Dendritic cell treated with granulocyte-macrophage colony-stimulating factor and Interleukin-4, amounts not matched to agents 40 ng/mL and 50 ng/mL, for 4 days (primary cell): ENCODE results near the gene NKX2-1.
"Not testable (repeated sequence)": the region's sequence is repeated elsewhere in the genome, so short reads cannot be mapped to it uniquely, and the experiment has no call there.

Experiments used
- H3K27ac Mint-ChIP-seq: one replicate; pipeline ENCODE4 v1.8.0; 2022; ENCODE audit warnings: mild to moderate bottlenecking, mixed read lengths
- H3K27me3 Mint-ChIP-seq: one replicate; pipeline ENCODE4 v1.8.0; 2022; ENCODE audit warnings: mild to moderate bottlenecking, mixed read lengths
- H3K36me3 Mint-ChIP-seq: one replicate; pipeline ENCODE4 v1.8.0; 2022; ENCODE audit warnings: low read depth, mixed read lengths
- H3K4me1 Mint-ChIP-seq: one replicate; pipeline ENCODE4 v1.8.0; 2022; ENCODE audit warnings: low read depth, mixed read lengths
- H3K4me3 Mint-ChIP-seq: one replicate; pipeline ENCODE4 v1.8.0; 2022; ENCODE audit warnings: mild to moderate bottlenecking, moderate library complexity, mixed read lengths
- H3K9me3 Mint-ChIP-seq: one replicate; pipeline ENCODE4 v1.8.0; 2022; ENCODE audit warnings: mixed read lengths
- intact Hi-C: fragments of 100-400 bp; cut with micrococcal nuclease; formaldehyde crosslinking; loops from one replicate; pipeline ENCODE4 v1.15.0; 2022

Gene NKX2-1

DNA sequence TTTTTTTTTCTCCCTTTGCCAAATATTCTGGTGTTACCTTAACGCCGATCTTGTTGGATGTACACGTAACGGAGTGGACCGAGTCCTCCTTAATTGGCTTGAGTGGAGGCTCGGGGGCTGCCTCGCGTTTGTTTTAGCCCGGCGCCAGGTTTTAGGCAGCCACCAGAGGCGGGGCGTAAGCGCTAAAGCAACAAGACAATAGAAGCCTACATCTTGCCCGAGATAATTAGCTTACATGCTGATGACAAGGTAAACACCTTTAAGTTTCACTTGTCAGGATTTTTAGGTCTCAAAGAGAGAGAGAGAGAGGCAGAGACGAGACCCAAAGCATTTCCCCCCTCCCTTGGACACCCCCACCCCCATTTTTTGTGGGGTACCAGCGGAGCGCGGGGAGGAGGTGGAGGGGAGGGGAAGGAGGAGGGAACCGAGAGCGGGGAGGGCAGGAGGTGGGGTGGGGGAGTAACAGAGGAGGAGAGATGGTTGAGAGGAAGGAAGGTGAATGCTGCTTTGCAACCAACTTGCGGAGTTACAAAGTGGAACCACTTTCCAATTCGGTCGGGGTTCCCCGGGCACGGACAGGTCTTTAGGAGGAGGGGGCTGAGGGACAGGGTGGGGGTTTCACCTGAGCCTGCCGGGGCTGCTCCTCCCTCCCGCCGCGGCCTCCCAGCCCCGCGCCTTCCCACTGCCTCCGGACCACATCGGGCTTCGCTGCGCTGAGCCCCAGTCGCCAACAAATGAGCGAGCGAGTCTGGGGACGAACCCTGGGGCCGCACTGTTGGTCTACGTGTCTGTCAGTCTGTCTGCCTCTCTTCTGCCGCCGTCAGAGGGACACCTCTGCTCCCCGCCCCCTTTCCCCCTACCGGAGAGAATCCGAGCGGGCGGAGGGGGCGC lies at the start of gene NKX2-1:
NKX2-1 (minus strand) TSS at position 802 of the 891 bp plus-strand sequence; CDS start at position 699, 103 bp downstream.
- Mint-ChIP-seq H3K4me1 (no peaks in the 10 kb centered on the region), H3K9me3 (no peaks in the 10 kb centered on the region), H3K4me3 (no peak within 1 kb of the TSS), H3K36me3 (no peaks in the 10 kb centered on the region), H3K27ac (no peak within 1 kb of the TSS), H3K27me3 (peaks cover 96% of the 10 kb centered on the region)
- intact Hi-C loops = no loop called here

DNA sequence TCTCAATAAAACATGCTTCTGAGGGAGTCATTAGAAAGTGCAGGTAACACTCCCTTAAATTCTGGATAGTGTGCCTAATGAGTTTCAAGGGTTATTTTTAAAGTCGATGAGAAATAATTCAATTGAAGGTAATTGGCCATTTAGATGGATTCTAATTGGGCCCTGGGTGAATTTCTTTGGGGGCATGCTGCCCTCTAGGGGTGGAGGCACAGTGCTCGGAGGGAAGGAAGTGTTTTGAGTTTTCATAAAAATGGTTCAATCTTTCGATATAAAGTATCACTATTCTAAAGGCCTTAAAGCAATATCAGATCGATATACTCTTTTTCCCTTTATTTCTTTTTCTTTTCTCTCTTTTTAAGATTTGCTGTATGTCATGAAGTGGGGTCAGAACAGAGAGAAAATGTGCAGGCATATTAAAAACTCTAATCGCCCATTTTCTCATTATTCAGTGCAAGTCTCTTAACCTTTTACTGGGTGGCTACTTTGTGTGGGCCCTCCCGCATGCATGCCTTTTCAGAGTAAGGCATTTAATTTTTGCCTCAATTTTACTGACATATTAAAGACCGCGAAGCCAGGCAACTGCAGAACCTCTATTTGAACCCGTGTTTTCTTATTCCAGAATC lies 36.9 kb upstream of the NKX2-1 start:
- Mint-ChIP-seq H3K9me3 (no peaks in the 10 kb centered on the region), H3K4me3 (no peak overlapping the region)

DNA sequence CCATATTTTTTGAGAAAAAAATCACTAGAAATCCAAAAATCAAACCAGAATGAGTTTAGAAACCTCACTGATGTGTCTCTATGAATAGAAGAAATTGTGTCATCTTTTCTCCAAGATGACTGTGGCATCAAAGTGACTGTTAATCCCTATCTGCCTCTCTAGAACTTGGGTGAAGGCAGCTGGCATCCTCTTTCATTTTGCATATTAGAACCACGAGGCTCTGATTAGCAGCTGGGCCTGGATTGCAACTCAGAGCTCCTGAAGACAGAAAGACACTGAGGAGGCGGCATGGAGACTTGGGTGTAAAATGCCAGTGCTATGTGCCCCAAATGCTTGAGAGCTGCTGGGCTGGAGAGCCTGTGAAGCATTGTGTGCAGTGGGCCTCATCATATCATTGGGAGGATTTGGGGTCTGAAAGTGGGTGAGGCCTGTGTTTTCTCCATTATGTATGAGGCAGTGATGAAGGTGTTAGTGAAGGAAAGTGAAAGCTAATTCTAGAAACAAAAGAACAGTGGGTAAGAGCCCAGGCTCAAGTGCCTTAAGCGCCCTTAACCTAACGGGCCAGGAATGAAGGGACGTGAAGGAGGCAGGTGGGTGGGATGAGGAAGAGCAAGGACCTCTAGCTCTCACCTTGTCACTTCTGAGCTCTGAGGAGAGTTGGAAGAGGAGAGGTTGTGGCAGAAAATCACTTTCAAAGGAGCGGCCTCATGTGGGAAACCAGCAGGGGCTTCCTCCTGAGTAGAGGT lies 36.1 kb upstream of the NKX2-1 start:
- H3K4me3 Mint-ChIP-seq = no peak overlapping the region
- H3K27ac Mint-ChIP-seq = no peak overlapping the region
- no peaks in the 10 kb centered on the region for H3K4me1 Mint-ChIP-seq
- intact Hi-C loops = loop anchor here (5.0 to 10.0 kb wide), 2 partner anchors 349 to 681 kb away; no protein-coding TSS in a partner anchor
- no peaks in the 10 kb centered on the region for H3K9me3 Mint-ChIP-seq
- peaks cover 4% of the 10 kb centered on the region for H3K27me3 Mint-ChIP-seq
- no peaks in the 10 kb centered on the region for H3K36me3 Mint-ChIP-seq

More for the DNA sequence above, 36.9 kb upstream of the NKX2-1 start:
- Mint-ChIP-seq H3K36me3 (no peaks in the 10 kb centered on the region), H3K27ac (no peak overlapping the region), H3K27me3 (peaks cover 4% of the 10 kb centered on the region), H3K4me1 (no peaks in the 10 kb centered on the region)
- intact Hi-C loops = loop anchor here (5.0 to 10.0 kb wide), 2 partner anchors 350 to 682 kb away; no protein-coding TSS in a partner anchor

DNA sequence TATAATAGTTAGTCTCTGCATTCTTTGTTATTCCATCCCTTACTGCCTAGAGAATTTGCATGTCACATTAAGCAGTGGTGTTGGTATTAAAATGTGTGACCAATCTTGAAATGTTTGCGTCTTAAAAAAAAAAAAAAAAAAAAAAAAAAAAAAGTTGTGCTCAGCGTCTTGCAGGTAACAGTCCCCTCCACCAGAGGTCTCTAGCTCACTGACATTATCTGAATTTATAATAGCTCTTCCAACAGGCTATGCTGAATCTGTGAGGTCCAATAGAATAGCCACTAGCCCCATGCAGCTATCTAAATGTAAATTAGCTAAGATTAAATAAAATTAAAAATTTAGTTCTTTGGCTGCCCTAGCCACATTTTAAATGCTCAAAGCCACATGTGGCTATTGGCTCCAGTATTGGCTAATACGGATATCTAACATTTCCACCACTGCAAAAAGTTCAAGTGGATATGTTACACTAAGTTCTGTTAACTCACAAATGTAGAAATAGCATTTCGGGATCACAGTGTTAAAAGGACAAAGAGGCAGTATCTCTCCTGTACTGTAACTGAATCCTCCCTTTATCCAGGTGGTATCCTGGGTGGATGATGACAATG lies 33.7 kb upstream of the NKX2-1 start:
- intact Hi-C loops = loop anchor here (10.0 kb wide), 1 partner anchor 679 kb away; no protein-coding TSS in a partner anchor
- Mint-ChIP-seq H3K9me3 (no peaks in the 10 kb centered on the region), H3K27ac (no peak overlapping the region), H3K36me3 (no peaks in the 10 kb centered on the region), H3K4me3 (no peak overlapping the region), H3K27me3 (peaks cover 5% of the 10 kb centered on the region), H3K4me1 (no peaks in the 10 kb centered on the region)

GRCh38 chr14:36550899-36551298 lies 30.9 kb upstream of the NKX2-1 start:
- H3K9me3 Mint-ChIP-seq = no peaks in the 10 kb centered on the region
- H3K36me3 Mint-ChIP-seq = no peaks in the 10 kb centered on the region
- no peaks in the 10 kb centered on the region for H3K4me1 Mint-ChIP-seq
- no peak overlapping the region for H3K4me3 Mint-ChIP-seq
- intact Hi-C loops = loop anchor here (10.0 kb wide), 1 partner anchor 676 kb away; no protein-coding TSS in a partner anchor
- H3K27ac Mint-ChIP-seq = no peak overlapping the region
- H3K27me3 Mint-ChIP-seq = peaks cover 5% of the 10 kb centered on the region

DNA sequence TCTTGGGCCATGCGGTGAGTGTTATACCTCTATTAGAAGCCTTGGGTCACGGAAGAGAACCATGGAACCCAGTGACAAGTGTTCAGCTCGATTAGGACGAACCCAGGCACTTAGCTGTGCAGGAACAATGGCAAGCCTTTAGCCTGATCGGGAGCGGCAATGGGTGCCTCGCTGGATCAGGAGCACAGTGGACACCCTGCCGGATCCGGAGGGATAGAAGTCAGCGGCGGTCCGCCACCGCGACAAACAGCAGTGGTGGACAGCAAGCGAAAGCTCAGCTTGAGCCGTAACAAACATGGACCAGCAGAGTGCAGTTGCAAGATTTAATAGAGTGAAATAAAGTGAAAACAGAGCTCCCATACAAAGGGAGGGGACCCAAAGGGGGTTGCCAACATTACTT lies 24.2 kb upstream of the NKX2-1 start:
- H3K4me3 Mint-ChIP-seq, intact Hi-C loops, H3K36me3 Mint-ChIP-seq, H3K27ac Mint-ChIP-seq, H3K4me1 Mint-ChIP-seq, H3K9me3 Mint-ChIP-seq: not testable (repeated sequence)
- peaks cover 13% of the 10 kb centered on the region for H3K27me3 Mint-ChIP-seq

DNA sequence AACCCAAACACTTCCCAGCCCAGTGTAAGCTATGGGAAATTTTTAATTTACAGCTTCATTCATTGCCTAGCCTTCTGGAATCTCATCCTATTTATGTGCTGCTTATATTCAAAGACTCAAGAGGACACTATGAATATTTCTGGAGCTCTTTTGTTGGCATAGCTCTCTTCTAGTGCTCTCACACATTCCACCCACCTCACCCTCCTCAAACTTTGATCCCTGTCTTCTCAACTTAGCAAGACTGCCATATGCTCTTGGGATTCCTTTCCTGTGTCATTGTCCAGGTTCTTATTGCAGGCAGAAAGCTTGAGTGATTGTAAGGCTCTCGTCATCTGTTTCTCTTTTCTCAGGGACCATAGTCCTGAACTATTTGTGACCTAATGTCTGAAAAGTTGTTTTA lies 18.0 kb upstream of the NKX2-1 start:
- Mint-ChIP-seq H3K27ac (no peak overlapping the region), H3K9me3 (peaks cover 8% of the 10 kb centered on the region), H3K4me1 (no peaks in the 10 kb centered on the region), H3K4me3 (no peak overlapping the region), H3K36me3 (no peaks in the 10 kb centered on the region), H3K27me3 (peaks cover 18% of the 10 kb centered on the region)
- intact Hi-C loops = no loop called here

DNA sequence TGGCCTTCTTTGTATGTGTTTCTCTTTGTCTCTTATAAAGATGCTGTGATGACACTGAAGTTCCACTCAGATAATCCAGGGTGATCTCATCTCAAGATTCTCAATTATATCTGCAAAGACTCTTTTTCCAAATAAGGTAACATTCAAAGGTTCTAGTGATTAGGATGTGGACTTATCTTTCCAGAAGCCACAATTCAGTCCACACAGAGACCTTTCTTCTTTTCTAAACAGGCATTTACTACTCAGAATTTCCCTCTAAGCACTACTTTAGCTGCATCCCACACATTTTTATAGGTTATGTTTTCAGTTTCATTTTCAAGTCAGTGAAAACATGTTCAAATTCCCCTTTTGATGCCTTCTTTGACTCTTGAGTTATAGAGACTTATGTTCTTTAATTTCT lies 9.0 kb upstream of the NKX2-1 start:
- H3K27ac Mint-ChIP-seq = no peak overlapping the region
- intact Hi-C loops = no loop called here
- no peaks in the 10 kb centered on the region for H3K4me1 Mint-ChIP-seq
- no peaks in the 10 kb centered on the region for H3K9me3 Mint-ChIP-seq
- no peak overlapping the region for H3K4me3 Mint-ChIP-seq
- H3K36me3 Mint-ChIP-seq = no peaks in the 10 kb centered on the region
- H3K27me3 Mint-ChIP-seq = peaks cover 61% of the 10 kb centered on the region

- no peak overlapping the region for H3K4me3 Mint-ChIP-seq
- no peak overlapping the region for H3K27ac Mint-ChIP-seq
- peaks cover 89% of the 10 kb centered on the region for H3K27me3 Mint-ChIP-seq
- no peaks in the 10 kb centered on the region for H3K36me3 Mint-ChIP-seq
- H3K4me1 Mint-ChIP-seq = no peaks in the 10 kb centered on the region
- no peaks in the 10 kb centered on the region for H3K9me3 Mint-ChIP-seq
- intact Hi-C loops = no loop called here
Measured at GRCh38 chr14:36525746-36526099, 5.7 kb upstream of the NKX2-1 start.

GRCh38 chr14:36524874-36525745 lies 5.1 kb upstream of the NKX2-1 start:
- Mint-ChIP-seq H3K36me3 (no peaks in the 10 kb centered on the region), H3K4me3 (no peak overlapping the region), H3K27me3 (peaks cover 94% of the 10 kb centered on the region), H3K4me1 (no peaks in the 10 kb centered on the region), H3K9me3 (no peaks in the 10 kb centered on the region), H3K27ac (no peak overlapping the region)
- intact Hi-C loops = no loop called here

- Mint-ChIP-seq H3K9me3 (no peaks in the 10 kb centered on the region), H3K36me3 (no peaks in the 10 kb centered on the region), H3K27me3 (peaks cover 96% of the 10 kb centered on the region), H3K4me3 (no peak overlapping the region), H3K27ac (no peak overlapping the region), H3K4me1 (no peaks in the 10 kb centered on the region)
- intact Hi-C loops = no loop called here
Measured at GRCh38 chr14:36524220-36524837, 4.3 kb upstream of the NKX2-1 start.

DNA sequence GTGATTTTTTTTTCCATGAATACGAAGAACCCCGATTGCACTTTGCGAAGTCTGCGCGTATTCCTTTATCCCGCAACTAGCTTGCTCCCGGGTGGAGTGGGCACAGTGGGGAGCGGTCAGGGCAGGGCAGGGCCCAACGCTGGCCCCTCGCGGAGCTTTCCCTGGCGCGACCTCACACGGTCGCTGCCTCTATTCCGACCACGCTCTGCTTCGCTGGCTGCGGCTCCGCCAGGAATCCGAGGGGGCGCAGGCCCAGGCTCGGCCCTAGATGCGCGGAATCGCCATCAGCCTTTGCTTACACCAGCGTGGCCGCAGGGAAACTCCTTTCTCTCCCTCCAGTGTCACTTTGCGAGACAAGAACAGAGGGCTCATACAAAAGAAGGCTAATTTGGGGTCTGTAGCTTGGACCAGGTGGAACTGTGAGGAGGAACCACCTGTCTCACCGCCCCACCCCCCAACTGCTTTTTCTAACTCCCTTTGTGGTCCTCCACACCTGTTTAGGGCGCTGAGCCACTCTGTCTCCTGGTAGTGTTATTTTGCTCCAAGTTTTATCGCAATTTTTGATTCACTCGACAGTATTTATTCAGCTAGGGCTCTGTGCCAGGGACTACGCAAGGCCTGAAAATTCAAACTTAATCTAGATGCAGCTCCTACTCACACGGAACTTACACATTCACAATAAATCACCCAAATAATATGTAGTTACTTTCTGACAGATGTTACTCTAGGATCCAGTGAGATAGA lies 3.1 kb upstream of the NKX2-1 start:
- intact Hi-C loops = no loop called here
- H3K36me3 Mint-ChIP-seq = no peaks in the 10 kb centered on the region
- no peak overlapping the region for H3K27ac Mint-ChIP-seq
- no peak overlapping the region for H3K4me3 Mint-ChIP-seq
- H3K4me1 Mint-ChIP-seq = no peaks in the 10 kb centered on the region
- H3K27me3 Mint-ChIP-seq = peaks cover 99% of the 10 kb centered on the region
- no peaks in the 10 kb centered on the region for H3K9me3 Mint-ChIP-seq
